Erythroblast (primary cell): ENCODE data around the gene SURF4.

ENCODE experiments used
- GATA1 ChIP-seq: IDR thresholded peaks from 2 replicates; pipeline ENCODE4 v1.6.1; 2011; ENCODE audit warnings: low read depth, mild to moderate bottlenecking, control low read depth, low read length, moderate library complexity
- POLR2A ChIP-seq: IDR thresholded peaks from 2 replicates; pipeline ENCODE4 v1.6.1; 2011; ENCODE audit warnings: mild to moderate bottlenecking, low read length

DNA sequence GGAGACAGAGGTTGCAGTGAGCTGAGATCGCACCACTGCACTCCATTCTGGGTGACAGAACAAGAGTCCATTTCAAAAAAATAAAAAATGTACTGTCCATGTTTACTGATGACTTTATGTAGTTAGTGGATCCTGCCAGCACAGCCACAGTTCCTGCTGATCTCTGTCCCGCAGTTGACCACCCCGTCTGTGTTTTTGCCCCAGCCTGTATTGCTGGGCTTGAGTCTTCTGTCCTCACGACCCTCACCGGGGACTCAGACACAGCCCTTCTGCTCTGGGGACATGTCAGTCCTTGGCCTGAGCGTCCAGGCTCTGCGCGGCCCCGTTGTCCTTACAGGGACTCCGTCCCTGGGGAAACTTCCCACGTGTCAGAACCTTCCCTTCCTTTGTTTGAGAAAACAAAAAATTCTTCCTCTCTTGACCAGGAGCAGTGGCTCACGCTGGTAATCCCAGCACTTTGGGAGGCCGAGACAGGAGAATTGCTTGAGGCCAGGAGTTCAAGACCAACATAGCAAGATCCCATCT is 54.4 kb downstream of the SURF4 start:
- TF ChIP-seq POLR2A = no peak
- TF ChIP-seq GATA1 = no peak
